ENCODE results near the gene EHD1. TPM values are rescaled to one million over a fixed set of nuclear protein-coding genes. Genes with fewer than 3 reads are reported as not detected.
"Not testable (repeated sequence)": the region's sequence is repeated elsewhere in the genome, so short reads cannot be mapped to it uniquely, and the experiment has no call there.

Gene EHD1
- total RNA-seq, 2 donors from 2014 or later: 184 to 212 TPM

DNA sequence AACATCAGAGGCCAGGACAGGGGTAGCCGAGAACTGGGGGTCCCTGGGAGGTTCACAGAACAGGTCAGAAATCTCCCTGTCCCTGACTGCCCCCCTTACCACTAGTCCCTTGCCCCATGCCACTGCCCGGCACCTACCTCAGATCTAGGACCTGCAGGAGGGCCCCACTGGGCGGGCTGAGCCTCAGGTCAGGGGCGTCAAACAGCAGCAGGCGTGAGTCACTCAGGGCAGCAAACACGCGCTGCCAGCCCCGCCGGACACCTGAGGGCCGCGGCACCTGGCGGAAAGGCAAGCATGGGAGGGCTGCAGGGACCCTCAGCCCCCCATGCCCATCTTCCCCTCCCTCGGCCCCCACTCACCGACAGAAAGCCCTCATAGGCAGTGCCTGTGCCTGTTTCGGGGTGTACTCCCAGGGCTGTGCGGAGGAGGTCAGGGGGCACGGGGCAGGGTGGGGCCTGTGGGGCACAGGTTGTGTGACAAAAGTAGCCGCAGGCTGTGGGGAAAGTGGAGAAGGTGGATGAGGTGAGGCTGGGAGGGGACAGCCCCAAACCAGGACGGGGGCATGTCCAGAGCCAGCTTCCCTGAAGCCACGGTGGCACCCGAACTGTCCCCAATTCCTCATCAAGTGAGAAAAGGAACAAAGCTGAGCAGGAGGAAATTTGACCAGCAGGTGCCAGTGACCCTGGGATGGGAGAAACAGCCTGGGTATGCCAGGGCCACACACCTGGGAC is 45.8 kb downstream of the EHD1 start:
- peaks cover 3% of the 10 kb centered on the region for H3K36me3 Mint-ChIP-seq (ENCODE audit: low read depth)

DNA sequence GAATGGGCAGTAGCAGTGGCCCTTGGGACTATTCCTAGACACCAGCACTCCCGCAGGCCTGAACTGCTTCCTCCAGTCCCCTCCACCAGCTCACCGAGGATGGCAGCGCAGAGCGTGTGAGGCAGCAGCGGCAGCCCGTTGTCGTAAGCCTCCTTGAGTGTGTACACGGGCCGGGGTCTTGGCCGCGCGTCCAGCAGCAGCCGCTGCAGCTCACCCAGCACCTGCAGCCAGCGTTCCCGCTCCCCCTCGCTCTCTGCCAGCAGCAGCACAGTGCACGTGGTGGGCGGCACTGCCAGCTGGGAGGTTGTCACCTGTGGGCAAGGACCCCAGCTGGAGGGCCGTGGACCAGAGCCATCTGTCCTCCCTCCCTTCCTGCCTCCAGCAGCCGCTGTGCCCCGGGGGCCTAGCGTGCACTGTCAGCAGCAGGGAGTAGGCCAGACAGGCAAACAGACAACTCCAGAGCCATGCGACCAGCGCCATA is 47.0 kb downstream of the EHD1 start:
- H3K4me3 Mint-ChIP-seq: no peak overlapping the region
- ATAC-seq (no peak), DNase-seq (no peak)
- no peak overlapping the region for H3K27ac Mint-ChIP-seq
- peaks cover 3% of the 10 kb centered on the region for H3K36me3 Mint-ChIP-seq (ENCODE audit: low read depth)
- peaks cover 2% of the 10 kb centered on the region for H3K4me1 Mint-ChIP-seq
- H3K9me3 ChIP-seq (ENCODE audit: control insufficient read depth, low read length, poor library complexity, severe bottlenecking): no peaks in the 10 kb centered on the region
- no peaks in the 10 kb centered on the region for H3K27me3 Mint-ChIP-seq

More for the DNA sequence above, 45.8 kb downstream of the EHD1 start:
- H3K9me3 ChIP-seq (ENCODE audit: control insufficient read depth, low read length, poor library complexity, severe bottlenecking): no peaks in the 10 kb centered on the region
- ATAC-seq (no peak), DNase-seq (no peak)
- H3K27ac Mint-ChIP-seq: no peak overlapping the region
- H3K4me1 Mint-ChIP-seq: peaks cover 2% of the 10 kb centered on the region
- no peaks in the 10 kb centered on the region for H3K27me3 Mint-ChIP-seq
- no peak overlapping the region for H3K4me3 Mint-ChIP-seq

DNA sequence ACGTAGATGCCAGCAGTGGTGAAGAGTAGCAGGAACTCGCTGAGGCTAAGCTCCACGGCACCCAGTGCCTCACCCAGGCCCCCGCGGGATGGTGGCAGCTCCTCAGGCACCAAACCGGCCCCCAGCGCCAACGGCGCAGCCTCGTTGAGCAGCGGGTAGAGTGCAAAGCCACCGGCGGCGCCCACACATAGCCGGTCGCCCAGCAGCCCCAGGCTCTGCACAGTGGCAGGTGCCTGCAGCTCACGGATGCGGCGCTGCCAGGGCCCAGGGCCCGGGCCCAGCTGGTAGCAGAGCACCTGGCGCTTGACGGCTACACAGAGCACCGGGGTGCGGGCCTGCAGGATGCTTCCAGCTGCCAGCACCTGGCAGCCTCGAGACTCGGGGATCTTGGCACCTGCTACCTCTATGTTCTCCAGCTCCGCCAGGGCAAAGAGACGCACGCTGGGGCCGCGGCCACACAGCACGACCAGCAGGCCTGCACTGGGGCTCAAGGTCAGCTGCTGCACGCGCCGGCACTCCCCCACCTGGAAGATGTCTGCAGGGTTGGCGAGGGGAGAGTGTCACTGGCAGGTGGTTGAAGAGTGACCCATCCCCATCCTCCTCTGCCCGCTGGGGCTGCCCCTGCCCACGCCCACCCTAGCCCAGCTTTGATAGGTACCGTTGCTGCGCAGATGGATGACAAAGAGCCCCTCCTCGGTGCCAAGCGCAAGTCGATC is 48.7 kb downstream of the EHD1 start:
- Mint-ChIP-seq H3K4me1 (peaks cover 2% of the 10 kb centered on the region), H3K36me3 (ENCODE audit: low read depth) (peaks cover 3% of the 10 kb centered on the region), H3K27ac (no peak overlapping the region), H3K27me3 (no peaks in the 10 kb centered on the region), H3K4me3 (no peak overlapping the region)
- ATAC-seq (no peak), DNase-seq (no peak)
- H3K9me3 ChIP-seq (ENCODE audit: control insufficient read depth, low read length, poor library complexity, severe bottlenecking): no peaks in the 10 kb centered on the region

DNA sequence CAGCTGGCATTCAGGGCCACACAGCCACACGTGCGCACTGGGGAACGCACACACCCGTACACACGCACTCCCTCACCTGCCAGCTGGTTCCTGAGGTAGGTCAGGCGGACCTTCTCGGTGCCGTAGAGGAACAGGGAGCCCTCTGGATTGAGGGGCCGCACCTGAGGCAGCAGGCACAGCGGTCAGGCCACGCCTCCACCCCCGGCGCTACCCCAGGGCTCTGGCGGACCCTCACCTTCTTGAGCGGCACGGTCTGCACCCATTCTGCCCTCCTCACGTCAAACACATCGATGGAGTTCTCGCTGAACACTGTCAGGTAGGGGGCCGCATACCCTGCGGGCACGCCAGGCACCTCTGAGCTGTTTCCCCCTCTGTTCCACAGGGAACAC is 51.0 kb downstream of the EHD1 start:
- Mint-ChIP-seq H3K36me3 (ENCODE audit: low read depth) (peaks cover 6% of the 10 kb centered on the region), H3K27ac (no peak overlapping the region), H3K27me3 (no peaks in the 10 kb centered on the region), H3K4me3 (no peak overlapping the region), H3K4me1 (peaks cover 6% of the 10 kb centered on the region)
- ATAC-seq: no peak
- no peaks in the 10 kb centered on the region for H3K9me3 ChIP-seq (ENCODE audit: control insufficient read depth, low read length, poor library complexity, severe bottlenecking)
- DNase-seq: no peak

DNA sequence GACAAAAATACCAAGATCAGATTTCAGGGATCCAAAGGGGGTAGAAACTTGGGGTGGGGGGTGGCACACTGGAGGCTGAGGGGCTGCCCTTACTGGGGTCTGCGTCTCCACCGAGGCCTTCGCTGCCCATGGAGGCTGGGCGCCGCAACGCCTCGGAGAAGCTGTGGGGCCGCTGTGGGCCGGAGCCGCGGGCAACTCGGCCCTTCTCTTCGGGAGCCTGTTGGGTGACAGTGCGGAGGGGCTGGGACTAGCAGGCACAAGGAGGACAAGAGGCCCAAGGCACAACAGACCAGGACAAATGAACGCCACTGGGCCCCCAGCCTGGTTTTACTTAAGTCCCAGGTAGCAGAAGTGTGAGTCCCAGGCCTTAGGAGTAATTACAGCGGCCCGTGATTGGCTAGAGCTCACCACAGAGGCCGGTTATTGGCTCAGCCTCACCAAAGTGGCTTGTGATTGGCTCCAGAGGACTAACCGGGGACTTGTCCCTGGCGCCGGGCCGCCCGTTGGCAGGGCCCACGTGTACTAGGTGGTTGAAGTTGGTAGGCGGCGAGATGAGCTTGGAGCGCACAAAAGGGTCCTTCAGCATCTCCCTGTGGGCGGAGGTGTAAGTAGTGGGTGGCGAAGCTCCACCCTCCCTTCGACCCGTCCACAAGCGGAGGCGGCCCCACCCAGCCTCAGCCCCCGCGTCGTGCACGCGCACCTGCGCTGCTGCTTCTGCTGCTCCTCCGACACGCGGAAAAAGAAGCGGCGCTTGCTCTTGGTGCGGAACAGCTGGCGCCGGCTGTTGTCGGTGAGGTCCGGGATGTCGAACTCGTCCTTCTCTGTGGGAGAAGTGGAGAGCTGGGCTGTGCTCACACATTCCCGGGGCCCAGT is 51.6 kb downstream of the EHD1 start:
- Mint-ChIP-seq H3K27me3 (no peaks in the 10 kb centered on the region), H3K4me3 (no peak overlapping the region), H3K27ac (no peak overlapping the region), H3K4me1 (peaks cover 6% of the 10 kb centered on the region), H3K36me3 (ENCODE audit: low read depth) (peaks cover 4% of the 10 kb centered on the region)
- ATAC-seq (no peak), DNase-seq (no peak)
- H3K9me3 ChIP-seq (ENCODE audit: control insufficient read depth, low read length, poor library complexity, severe bottlenecking): no peaks in the 10 kb centered on the region

DNA sequence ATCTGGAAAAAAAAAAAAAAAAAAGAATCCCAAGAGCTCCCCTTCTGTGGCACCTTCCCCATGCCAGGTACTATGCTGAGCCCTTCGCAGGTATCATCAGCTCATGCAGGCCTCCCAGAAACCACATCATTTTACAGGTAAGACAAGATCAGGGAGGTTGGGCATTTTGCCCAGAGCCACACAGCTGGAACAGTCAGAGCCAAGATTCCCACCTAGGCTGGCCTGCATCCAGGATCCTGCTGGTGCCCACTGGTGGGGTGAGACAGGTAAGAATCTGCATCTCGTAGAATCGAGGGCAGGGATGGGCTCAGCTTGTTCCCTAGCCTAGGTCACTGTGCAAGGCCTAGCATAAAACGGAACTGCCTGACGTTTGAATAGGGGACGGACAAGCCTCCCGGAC is 52.4 kb downstream of the EHD1 start:
- H3K27ac Mint-ChIP-seq: no peak overlapping the region
- H3K4me1 Mint-ChIP-seq: peaks cover 6% of the 10 kb centered on the region
- peaks cover 4% of the 10 kb centered on the region for H3K36me3 Mint-ChIP-seq (ENCODE audit: low read depth)
- ATAC-seq (no peak), DNase-seq (no peak)
- H3K27me3 Mint-ChIP-seq: no peaks in the 10 kb centered on the region
- H3K9me3 ChIP-seq (ENCODE audit: control insufficient read depth, low read length, poor library complexity, severe bottlenecking): no peaks in the 10 kb centered on the region
- no peak overlapping the region for H3K4me3 Mint-ChIP-seq

DNA sequence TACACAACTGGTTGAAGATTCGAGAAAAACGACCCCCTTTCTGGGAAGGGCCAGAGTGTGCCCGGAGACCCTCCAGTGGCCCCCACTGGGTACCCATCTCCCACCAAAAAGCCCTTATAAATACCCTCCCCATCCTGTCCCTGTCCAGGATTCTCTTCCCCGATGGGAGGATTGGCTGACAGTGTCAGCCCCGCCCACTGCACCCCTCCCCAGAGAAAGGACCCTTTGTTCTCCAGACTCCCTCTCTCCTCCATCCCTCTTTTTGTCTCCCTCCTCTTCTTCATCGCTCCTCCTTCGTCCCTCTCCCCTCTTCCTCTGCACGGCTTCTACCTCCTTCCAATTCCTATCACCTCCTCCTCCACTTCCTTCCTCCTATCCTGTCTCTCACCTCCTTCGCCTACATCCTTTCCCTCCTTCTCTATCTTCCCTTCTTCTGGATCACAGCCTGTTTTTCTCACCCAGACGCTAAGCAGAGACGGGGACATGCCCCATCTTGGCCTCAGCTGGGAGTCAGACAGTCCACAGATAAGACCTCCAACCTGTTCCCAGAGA is 54.8 kb downstream of the EHD1 start:
- Mint-ChIP-seq H3K4me1 (peaks cover 3% of the 10 kb centered on the region), H3K27me3 (no peaks in the 10 kb centered on the region), H3K4me3 (no peak overlapping the region), H3K36me3 (ENCODE audit: low read depth) (peaks cover 4% of the 10 kb centered on the region), H3K27ac (no peak overlapping the region)
- no peaks in the 10 kb centered on the region for H3K9me3 ChIP-seq (ENCODE audit: control insufficient read depth, low read length, poor library complexity, severe bottlenecking)
- ATAC-seq (no peak), DNase-seq (no peak)

DNA sequence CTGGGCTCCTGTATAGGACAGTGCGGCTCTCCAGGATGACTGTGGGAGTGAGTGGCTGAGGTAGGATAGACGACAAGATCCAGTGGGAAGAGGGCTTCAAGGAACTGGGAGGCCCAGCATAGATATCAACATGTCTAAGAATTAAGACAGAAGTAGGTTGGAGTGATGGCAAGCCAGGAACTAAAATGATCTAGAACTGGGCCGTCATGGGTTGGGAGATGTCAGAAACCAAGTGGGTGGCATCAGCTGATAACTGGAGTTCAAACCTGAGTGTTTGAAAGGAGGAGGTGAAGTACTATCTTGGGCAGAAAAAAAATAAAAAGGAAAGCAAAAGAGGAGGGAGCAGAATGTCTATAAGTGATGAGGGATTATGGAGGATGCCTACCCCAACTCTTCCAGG is 60.9 kb downstream of the EHD1 start:
- Mint-ChIP-seq H3K27ac (peak overlapping the region; percentile 71), H3K27me3 (no peaks in the 10 kb centered on the region), H3K4me1 (no peaks in the 10 kb centered on the region), H3K4me3 (no peak overlapping the region), H3K36me3 (ENCODE audit: low read depth) (no peaks in the 10 kb centered on the region)
- H3K9me3 ChIP-seq (ENCODE audit: control insufficient read depth, low read length, poor library complexity, severe bottlenecking): no peaks in the 10 kb centered on the region
- ATAC-seq (no peak), DNase-seq (no peak)

DNA sequence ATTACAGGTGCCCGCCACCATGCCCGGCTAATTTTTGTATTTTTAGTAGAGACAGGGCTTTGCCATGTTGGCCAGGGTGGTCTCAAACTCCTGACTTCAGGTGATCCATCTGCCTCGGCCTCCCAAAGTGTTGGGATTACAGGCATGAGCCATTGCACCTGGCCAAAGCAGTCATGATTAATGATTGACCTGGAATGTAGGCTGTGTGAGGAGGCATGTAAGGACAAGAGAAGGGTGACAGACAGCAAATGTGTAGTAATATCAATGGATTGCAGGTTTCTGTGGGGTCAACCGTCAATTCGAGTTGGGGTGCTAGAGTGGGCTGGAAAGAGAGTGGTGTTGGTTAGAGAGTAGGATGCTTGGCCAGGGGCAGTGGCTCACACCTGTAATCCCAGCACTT is 63.0 kb downstream of the EHD1 start:
- not testable (repeated sequence) for H3K27ac Mint-ChIP-seq; H3K9me3 ChIP-seq (ENCODE audit: control insufficient read depth, low read length, poor library complexity, severe bottlenecking); H3K4me1 Mint-ChIP-seq; ATAC-seq; H3K27me3 Mint-ChIP-seq; H3K36me3 Mint-ChIP-seq (ENCODE audit: low read depth); DNase-seq; H3K4me3 Mint-ChIP-seq

DNA sequence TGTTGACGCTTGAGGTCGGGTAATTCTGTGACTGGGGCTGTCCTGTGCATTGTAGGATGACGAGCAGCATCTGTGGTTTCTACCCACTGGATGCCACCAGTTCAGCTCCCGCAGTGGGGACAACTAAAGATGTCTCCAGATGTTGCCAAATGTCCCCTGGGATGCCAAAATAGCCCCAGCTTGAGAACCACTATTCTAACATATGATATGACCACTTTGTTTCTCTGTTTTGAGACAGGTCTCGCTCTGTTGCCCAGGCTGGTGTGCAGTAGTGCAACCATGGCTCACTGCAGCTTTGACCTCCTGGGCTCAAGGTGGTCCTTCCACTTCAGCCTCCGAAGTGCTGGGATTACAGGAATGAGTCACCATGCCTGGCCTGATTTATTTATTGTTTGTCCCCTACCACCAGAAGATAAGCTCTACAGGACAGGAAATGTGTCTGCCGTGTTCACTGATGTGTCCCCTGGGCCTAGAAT is 63.7 kb downstream of the EHD1 start:
- Mint-ChIP-seq H3K4me3 (no peak overlapping the region), H3K27me3 (no peaks in the 10 kb centered on the region), H3K27ac (no peak overlapping the region), H3K4me1 (peaks cover 8% of the 10 kb centered on the region), H3K36me3 (ENCODE audit: low read depth) (no peaks in the 10 kb centered on the region)
- no peaks in the 10 kb centered on the region for H3K9me3 ChIP-seq (ENCODE audit: control insufficient read depth, low read length, poor library complexity, severe bottlenecking)
- DNase-seq (no peak), ATAC-seq (no peak)

DNA sequence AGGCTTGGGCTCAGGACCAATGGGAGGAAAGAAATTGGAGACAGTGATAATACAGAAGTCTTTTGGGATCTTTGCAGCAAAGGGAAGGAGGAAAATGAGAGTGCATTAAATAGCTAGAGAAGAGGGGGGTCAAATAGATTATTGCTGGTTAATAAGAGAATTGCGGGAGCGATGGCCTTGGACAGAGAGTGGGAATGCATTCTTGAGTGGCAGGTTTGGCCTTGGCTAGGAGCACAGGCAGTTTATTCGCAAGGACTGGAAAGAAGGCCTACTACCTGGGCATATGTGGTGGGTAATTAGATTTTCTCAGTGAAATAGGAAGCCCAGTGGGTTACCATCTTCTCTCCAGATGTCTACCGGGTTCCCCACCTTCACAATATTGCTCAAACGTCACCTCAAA is 64.6 kb downstream of the EHD1 start:
- H3K27ac Mint-ChIP-seq: no peak overlapping the region
- no peaks in the 10 kb centered on the region for H3K9me3 ChIP-seq (ENCODE audit: control insufficient read depth, low read length, poor library complexity, severe bottlenecking)
- H3K4me1 Mint-ChIP-seq: peaks cover 13% of the 10 kb centered on the region
- DNase-seq (no peak), ATAC-seq (no peak)
- H3K4me3 Mint-ChIP-seq: no peak overlapping the region
- no peaks in the 10 kb centered on the region for H3K27me3 Mint-ChIP-seq
- no peaks in the 10 kb centered on the region for H3K36me3 Mint-ChIP-seq (ENCODE audit: low read depth)

DNA sequence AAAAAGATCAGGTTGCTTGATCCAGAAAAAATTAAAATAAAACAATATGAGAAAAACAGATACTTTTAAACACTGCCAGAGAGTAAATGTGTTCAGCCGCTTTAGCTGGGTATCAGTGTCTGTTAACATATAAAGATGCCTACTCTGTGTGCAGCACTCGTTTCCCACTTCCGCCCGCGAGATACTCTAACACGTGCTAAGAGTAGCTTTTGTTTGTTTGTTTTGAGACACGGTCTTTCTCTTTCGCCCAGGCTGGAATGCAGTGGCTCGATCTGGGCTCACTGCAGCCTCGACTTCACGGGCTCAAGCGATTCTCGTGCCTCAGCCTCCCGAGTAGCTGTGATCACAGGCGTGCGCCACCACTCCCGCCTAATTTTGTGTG is 67.5 kb downstream of the EHD1 start:
- peak; percentile 72 for ATAC-seq

More for the DNA sequence above, 67.5 kb downstream of the EHD1 start:
- Mint-ChIP-seq H3K27me3 (no peaks in the 10 kb centered on the region), H3K27ac (peak overlapping the region; percentile 92), H3K4me3 (peak overlapping the region; percentile 97), H3K36me3 (ENCODE audit: low read depth) (peaks cover 5% of the 10 kb centered on the region), H3K4me1 (peaks cover 21% of the 10 kb centered on the region)
- peak in 2 of 3 donors; percentile 29 to 30 for DNase-seq
- H3K9me3 ChIP-seq (ENCODE audit: control insufficient read depth, low read length, poor library complexity, severe bottlenecking): no peaks in the 10 kb centered on the region
